ENCODE results near the gene ATG16L1. TPM values are rescaled to one million over a fixed set of nuclear protein-coding genes. Genes with fewer than 3 reads are reported as not detected.

The ATG16L1 gene
- total and polyA plus RNA-seq, 2 donors (not counting 1 experiment from before 2014, with no cell fraction given): 23.7 to 33.7 TPM

DNA sequence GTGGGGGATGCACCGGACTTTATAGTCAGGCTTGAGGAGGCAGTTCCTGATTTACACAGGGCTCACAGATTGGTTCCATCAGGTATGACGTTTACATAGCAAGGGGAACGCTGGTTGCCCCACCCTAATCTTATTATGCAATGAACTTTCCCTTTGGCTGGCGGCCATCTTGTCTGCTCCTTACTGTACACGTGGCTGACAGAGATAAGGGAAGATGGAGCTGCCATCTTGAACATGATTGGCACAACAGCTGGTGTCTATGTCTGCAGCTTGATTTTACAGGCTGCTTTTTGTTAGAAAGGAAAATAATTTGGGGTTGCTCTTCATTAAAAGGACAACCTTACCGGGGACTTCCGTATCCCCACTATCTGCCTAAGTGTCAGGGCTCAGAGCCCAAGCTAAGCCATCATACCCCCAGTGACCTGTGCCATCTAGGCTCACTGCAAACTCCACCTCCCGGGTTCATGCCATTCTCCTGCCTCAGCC lies 33.5 kb upstream of the ATG16L1 start:
- Histone ChIP-seq H2AFZ (ENCODE audit: low read length) (no peak overlapping the region), H3K36me3 (ENCODE audit: control insufficient read depth, insufficient read depth, low read length) (no peaks in the 10 kb centered on the region), H3K79me2 (ENCODE audit: control insufficient read depth, insufficient read depth, low read length) (no peaks in the 10 kb centered on the region), H3K4me2 (ENCODE audit: extremely low read depth, insufficient read depth, low read length) (no peak overlapping the region), H3K27ac (ENCODE audit: insufficient read depth, low read length) (no peak overlapping the region), H3K9ac (ENCODE audit: insufficient read depth, low read length) (no peak overlapping the region), H4K20me1 (ENCODE audit: control insufficient read depth, extremely low read depth, insufficient read depth, low read length) (no peaks in the 10 kb centered on the region), H3K4me1 (ENCODE audit: control insufficient read depth, extremely low read depth, insufficient read depth, low read length) (no peaks in the 10 kb centered on the region), H3K27me3 (ENCODE audit: control insufficient read depth, insufficient read depth, low read length) (no peaks in the 10 kb centered on the region), H3K4me3 (replicated peaks in 1 of 4; ENCODE audit: control extremely low read depth in 1 of 4, insufficient read depth in 1 of 4, low read depth in 3 of 4, low read length in 4 of 4) (no peak overlapping the region), H3K9me3 (ENCODE audit: control insufficient read depth, insufficient read depth, low read depth, low read length) (no peaks in the 10 kb centered on the region)
- no peak for DNase-seq (ENCODE audit: low read depth in 2 of 2)
- TF ChIP-seq EZH2 (IDR thresholded peaks at IDR 0.05; ENCODE audit: low read length, missing control alignments): no peak
- TF ChIP-seq, protein P1, sequence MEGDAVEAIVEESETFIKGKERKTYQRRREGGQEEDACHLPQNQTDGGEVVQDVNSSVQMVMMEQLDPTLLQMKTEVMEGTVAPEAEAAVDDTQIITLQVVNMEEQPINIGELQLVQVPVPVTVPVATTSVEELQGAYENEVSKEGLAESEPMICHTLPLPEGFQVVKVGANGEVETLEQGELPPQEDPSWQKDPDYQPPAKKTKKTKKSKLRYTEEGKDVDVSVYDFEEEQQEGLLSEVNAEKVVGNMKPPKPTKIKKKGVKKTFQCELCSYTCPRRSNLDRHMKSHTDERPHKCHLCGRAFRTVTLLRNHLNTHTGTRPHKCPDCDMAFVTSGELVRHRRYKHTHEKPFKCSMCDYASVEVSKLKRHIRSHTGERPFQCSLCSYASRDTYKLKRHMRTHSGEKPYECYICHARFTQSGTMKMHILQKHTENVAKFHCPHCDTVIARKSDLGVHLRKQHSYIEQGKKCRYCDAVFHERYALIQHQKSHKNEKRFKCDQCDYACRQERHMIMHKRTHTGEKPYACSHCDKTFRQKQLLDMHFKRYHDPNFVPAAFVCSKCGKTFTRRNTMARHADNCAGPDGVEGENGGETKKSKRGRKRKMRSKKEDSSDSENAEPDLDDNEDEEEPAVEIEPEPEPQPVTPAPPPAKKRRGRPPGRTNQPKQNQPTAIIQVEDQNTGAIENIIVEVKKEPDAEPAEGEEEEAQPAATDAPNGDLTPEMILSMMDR (conservative IDR thresholded peaks at IDR 0.05 in 1 of 2, IDR thresholded peaks at IDR 0.05 in 1 of 2; ENCODE audit: low read depth in 1 of 2, low read length in 2 of 2): no peak

DNA sequence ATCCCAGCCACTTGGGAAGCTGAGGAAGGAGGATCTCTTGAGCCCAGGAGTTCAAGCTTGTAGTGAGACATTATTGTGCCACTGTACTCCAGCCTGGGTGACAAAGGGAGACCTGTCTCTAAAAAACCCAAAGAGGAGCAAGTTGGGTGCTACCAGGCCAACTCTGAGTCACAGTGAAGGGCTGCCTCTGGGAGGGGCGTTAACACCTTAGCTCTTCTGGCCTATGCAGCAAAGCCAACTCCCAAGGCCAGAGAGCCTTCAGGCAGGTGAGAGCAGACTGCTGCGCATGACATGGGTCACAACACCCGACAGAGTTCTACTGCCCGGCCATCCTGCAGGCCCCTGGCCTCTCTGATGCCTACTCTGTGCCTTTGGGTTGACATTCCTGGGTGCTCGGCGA lies 32.6 kb upstream of the ATG16L1 start:
- H3K4me2 ChIP-seq (ENCODE audit: extremely low read depth, insufficient read depth, low read length): no peak overlapping the region
- no peaks in the 10 kb centered on the region for H4K20me1 ChIP-seq (ENCODE audit: control insufficient read depth, extremely low read depth, insufficient read depth, low read length)
- no peaks in the 10 kb centered on the region for H3K9me3 ChIP-seq (ENCODE audit: control insufficient read depth, insufficient read depth, low read depth, low read length)
- H2AFZ ChIP-seq (ENCODE audit: low read length): no peak overlapping the region
- H3K79me2 ChIP-seq (ENCODE audit: control insufficient read depth, insufficient read depth, low read length): no peaks in the 10 kb centered on the region
- H3K27me3 ChIP-seq (ENCODE audit: control insufficient read depth, insufficient read depth, low read length): no peaks in the 10 kb centered on the region
- no peak overlapping the region for H3K27ac ChIP-seq (ENCODE audit: insufficient read depth, low read length)
- no peak overlapping the region for H3K4me3 ChIP-seq (replicated peaks in 1 of 4; ENCODE audit: control extremely low read depth in 1 of 4, insufficient read depth in 1 of 4, low read depth in 3 of 4, low read length in 4 of 4)
- no peak for DNase-seq (ENCODE audit: low read depth in 2 of 2)
- H3K9ac ChIP-seq (ENCODE audit: insufficient read depth, low read length): no peak overlapping the region
- TF ChIP-seq, protein P1 (conservative IDR thresholded peaks at IDR 0.05 in 1 of 2, IDR thresholded peaks at IDR 0.05 in 1 of 2; ENCODE audit: low read depth in 1 of 2, low read length in 2 of 2): no peak
- H3K4me1 ChIP-seq (ENCODE audit: control insufficient read depth, extremely low read depth, insufficient read depth, low read length): no peaks in the 10 kb centered on the region
- H3K36me3 ChIP-seq (ENCODE audit: control insufficient read depth, insufficient read depth, low read length): no peaks in the 10 kb centered on the region

DNA sequence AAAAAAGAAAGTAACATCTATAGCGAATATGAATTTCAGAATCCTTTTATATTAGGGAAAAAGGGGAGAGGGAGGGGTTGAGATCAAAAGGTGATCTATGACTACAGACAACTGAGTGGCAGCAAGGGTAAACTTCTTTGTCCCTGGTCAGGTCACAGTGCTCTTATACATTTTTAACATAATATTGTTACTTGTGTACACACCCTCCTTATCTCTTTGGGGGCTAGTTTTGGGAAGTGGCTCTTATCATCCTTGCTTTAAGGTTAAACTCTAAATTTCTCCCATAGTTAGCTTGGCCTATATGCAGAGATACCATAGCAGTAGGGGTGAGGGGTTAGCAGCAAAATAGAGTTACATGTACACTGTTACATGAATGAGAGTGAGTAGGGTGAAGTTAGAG lies 31.6 kb upstream of the ATG16L1 start:
- no peak overlapping the region for H2AFZ ChIP-seq (ENCODE audit: low read length)
- H3K9me3 ChIP-seq (ENCODE audit: control insufficient read depth, insufficient read depth, low read depth, low read length): no peaks in the 10 kb centered on the region
- H3K79me2 ChIP-seq (ENCODE audit: control insufficient read depth, insufficient read depth, low read length): no peaks in the 10 kb centered on the region
- no peak overlapping the region for H3K4me2 ChIP-seq (ENCODE audit: extremely low read depth, insufficient read depth, low read length)
- no peak for DNase-seq (ENCODE audit: low read depth in 2 of 2)
- H3K4me3 ChIP-seq (replicated peaks in 1 of 4; ENCODE audit: control extremely low read depth in 1 of 4, insufficient read depth in 1 of 4, low read depth in 3 of 4, low read length in 4 of 4): no peak overlapping the region
- no peak overlapping the region for H3K27ac ChIP-seq (ENCODE audit: insufficient read depth, low read length)
- no peaks in the 10 kb centered on the region for H4K20me1 ChIP-seq (ENCODE audit: control insufficient read depth, extremely low read depth, insufficient read depth, low read length)
- no peaks in the 10 kb centered on the region for H3K27me3 ChIP-seq (ENCODE audit: control insufficient read depth, insufficient read depth, low read length)
- H3K9ac ChIP-seq (ENCODE audit: insufficient read depth, low read length): no peak overlapping the region
- H3K36me3 ChIP-seq (ENCODE audit: control insufficient read depth, insufficient read depth, low read length): no peaks in the 10 kb centered on the region
- H3K4me1 ChIP-seq (ENCODE audit: control insufficient read depth, extremely low read depth, insufficient read depth, low read length): no peaks in the 10 kb centered on the region
- no peak for TF ChIP-seq EZH2 (IDR thresholded peaks at IDR 0.05; ENCODE audit: low read length, missing control alignments)
- TF ChIP-seq, protein P1 (conservative IDR thresholded peaks at IDR 0.05 in 1 of 2, IDR thresholded peaks at IDR 0.05 in 1 of 2; ENCODE audit: low read depth in 1 of 2, low read length in 2 of 2): no peak

Measured in fibroblast of lung (primary cell).